GM23248 (cell line): ENCODE results near the gene KCNJ10. TPM values are rescaled to one million over a fixed set of nuclear protein-coding genes. Genes with fewer than 3 reads are reported as not detected.

Experiments used
- DNase-seq: peaks from one replicate; pipeline ENCODE4 v3.0.0-alpha.2; 2015
- H2AFZ ChIP-seq: fragments of 200-600 bp; sonication (generic); 2 replicates; pipeline ENCODE4 v1.6.1; 2016; ENCODE audit warnings: antibody characterized with exemption
- H3F3A ChIP-seq: fragments of 200-600 bp; sonication (generic); 2 replicates; pipeline ENCODE4 v1.6.1; 2016; ENCODE audit warnings: mild to moderate bottlenecking, antibody characterized with exemption, mixed run types; ENCODE audit not compliant: insufficient read depth
- H3K27ac ChIP-seq: fragments of 200-600 bp; sonication (generic); 2 replicates; pipeline ENCODE4 v1.5.1; 2016; ENCODE audit warnings: mild to moderate bottlenecking
- H3K27me3 ChIP-seq: fragments of 200-600 bp; sonication (generic); replicated peaks from 2 replicates; pipeline ENCODE4 v1.6.1; 2016; ENCODE audit warnings: mild to moderate bottlenecking; ENCODE audit not compliant: insufficient read depth
- H3K36me3 ChIP-seq: fragments of 200-600 bp; sonication (generic); 2 replicates; pipeline ENCODE4 v1.6.1; 2016; ENCODE audit warnings: low read depth, mild to moderate bottlenecking
- H3K4me1 ChIP-seq: fragments of 200-600 bp; sonication (generic); 2 replicates; pipeline ENCODE4 v1.6.1; 2016; ENCODE audit warnings: mild to moderate bottlenecking; ENCODE audit not compliant: insufficient read depth
- H3K4me2 ChIP-seq: fragments of 200-600 bp; sonication (generic); one replicate; pipeline ENCODE4 v1.6.1; 2016; ENCODE audit warnings: mild to moderate bottlenecking; ENCODE audit not compliant: unreplicated experiment
- H3K4me3 ChIP-seq: fragments of 200-600 bp; sonication (generic); 2 replicates; pipeline ENCODE4 v1.5.1; 2016; ENCODE audit warnings: mild to moderate bottlenecking
- H3K79me2 ChIP-seq: fragments of 200-600 bp; sonication (generic); 2 replicates; pipeline ENCODE4 v1.6.1; 2016; ENCODE audit warnings: mild to moderate bottlenecking; ENCODE audit not compliant: insufficient read depth
- H3K9ac ChIP-seq: fragments of 200-600 bp; sonication (generic); 2 replicates; pipeline ENCODE4 v1.6.1; 2016; ENCODE audit warnings: mild to moderate bottlenecking
- H3K9me2 ChIP-seq: fragments of 200-600 bp; sonication (generic); 2 replicates; pipeline ENCODE4 v1.6.1; 2016; ENCODE audit warnings: mixed run types, mild to moderate bottlenecking, moderate library complexity; ENCODE audit not compliant: insufficient read depth
- H3K9me3 ChIP-seq: fragments of 200-600 bp; sonication (generic); one replicate; pipeline ENCODE4 v1.6.1; 2017; ENCODE audit warnings: low read depth
- H4K20me1 ChIP-seq: fragments of 200-600 bp; sonication (generic); 2 replicates; pipeline ENCODE4 v1.6.0; 2016; ENCODE audit not compliant: insufficient read depth
- EZH2 ChIP-seq: fragments of 200-600 bp; sonication (generic); IDR thresholded peaks from 2 replicates; pipeline ENCODE4 v1.6.1; 2018; ENCODE audit warnings: antibody characterized with exemption, mild to moderate bottlenecking; ENCODE audit not compliant: insufficient read depth, poor library complexity, severe bottlenecking
- EZH2phosphoT487 ChIP-seq: fragments of 200-600 bp; sonication (generic); IDR thresholded peaks from 2 replicates; pipeline ENCODE4 v1.6.1; 2018; ENCODE audit warnings: antibody characterized with exemption, moderate library complexity, mild to moderate bottlenecking, low read depth; ENCODE audit not compliant: insufficient read depth
- WGBS, 2 experiments: methylation state at CpG; one replicate each; pipeline ENCODE4 v1.1.6; 2015 to 2017; ENCODE audit warnings: low lambda C conversion rate in 2 of 2, low coverage in 1 of 2; ENCODE audit errors: missing lambda C conversion rate in 2 of 2; 5-methylcytosine and 5-hydroxymethylcytosine counted together
- in situ Hi-C: fragments of 300-500 bp; cut with MboI; formaldehyde crosslinking; loops from 2 replicates; pipeline ENCODE4 v1.15.0; 2020
- polyA plus RNA-seq: library from polyadenylated mRNA; unstranded; fragments of >200 nt; fragmentation: Nextera tagmentation; extraction: Ambion mirVana; gene quantifications from 2 replicates; pipeline ENCODE4 v1.2.1, GENCODE V29; 2016
- total RNA-seq: library from RNA; depleted of rRNA; stranded (reverse); fragments of >200 nt; shearing (Covaris generic); gene quantifications from 2 replicates; pipeline ENCODE4 v1.2.3, GENCODE V29; 2014

The KCNJ10 gene
- total and polyA plus RNA-seq, 2 experiments from 2014 or later, result not detected

- peak; percentile 87 for DNase-seq
- Histone ChIP-seq H3K4me2 (peak overlapping the region; percentile 55), H3K9me2 (no peaks in the 10 kb centered on the region), H3K4me1 (peaks cover 28% of the 10 kb centered on the region; the same call in 1 of the 2 replicates), H3K9ac (peak overlapping the region; percentile 63), H3K79me2 (no peaks in the 10 kb centered on the region), H3K27me3 (no peaks in the 10 kb centered on the region), H3F3A (peaks cover 23% of the 10 kb centered on the region; the same call in 1 of the 2 replicates), H4K20me1 (no peaks in the 10 kb centered on the region), H3K9me3 (no peaks in the 10 kb centered on the region), H3K36me3 (no peaks in the 10 kb centered on the region), H3K4me3 (peak overlapping the region; percentile 41), H3K27ac (no peak overlapping the region), H2AFZ (peak overlapping the region; percentile 81)
- in situ Hi-C loops, result no loop called here
- 17 to 20% methylated on average over 12 to 13 of the region's 13 CpGs for WGBS, 2 experiments
- TF ChIP-seq EZH2 (no peak), EZH2phosphoT487 (no peak)
These were observed 31.2 kb upstream of the KCNJ10 start for GRCh38 chr1:160101037-160101716.

- H3F3A ChIP-seq, result peaks cover 23% of the 10 kb centered on the region; the same call in 1 of the 2 replicates
- TF ChIP-seq EZH2 (no peak), EZH2phosphoT487 (no peak)
- no peak for DNase-seq
- H3K9me2 ChIP-seq, result no peaks in the 10 kb centered on the region
- H4K20me1 ChIP-seq, result no peaks in the 10 kb centered on the region
- peak overlapping the region; percentile 81 for H3K9ac ChIP-seq
- H3K9me3 ChIP-seq, result no peaks in the 10 kb centered on the region
- H3K4me1 ChIP-seq, result peaks cover 28% of the 10 kb centered on the region; the same call in 1 of the 2 replicates
- in situ Hi-C loops, result no loop called here
- no peaks in the 10 kb centered on the region for H3K27me3 ChIP-seq
- H2AFZ ChIP-seq, result peak overlapping the region; percentile 98
- 91 to 96% methylated on average over 2 of the region's 2 CpGs for WGBS, 2 experiments
- H3K4me2 ChIP-seq, result no peak overlapping the region
- H3K27ac ChIP-seq, result no peak overlapping the region
- H3K79me2 ChIP-seq, result no peaks in the 10 kb centered on the region
- no peak overlapping the region for H3K4me3 ChIP-seq
- no peaks in the 10 kb centered on the region for H3K36me3 ChIP-seq
These were observed 29.9 kb upstream of the KCNJ10 start for GRCh38 chr1:160099716-160100375.

GRCh38 chr1:160098852-160099561 lies 29.0 kb upstream of the KCNJ10 start:
- H3K9me3 ChIP-seq, result no peaks in the 10 kb centered on the region
- H3K9me2 ChIP-seq, result no peaks in the 10 kb centered on the region
- peak overlapping the region; percentile 79 for H3K4me3 ChIP-seq
- H3K27me3 ChIP-seq, result no peaks in the 10 kb centered on the region
- peak overlapping the region; percentile 98 for H2AFZ ChIP-seq
- 4% methylated on average over 13 to 39 of the region's 40 CpGs for WGBS, 2 experiments
- H3F3A ChIP-seq, result peaks cover 23% of the 10 kb centered on the region; the same call in 1 of the 2 replicates
- DNase-seq, result peak; percentile 95
- no peaks in the 10 kb centered on the region for H3K79me2 ChIP-seq
- peak overlapping the region; percentile 81 for H3K9ac ChIP-seq
- in situ Hi-C loops, result no loop called here
- TF ChIP-seq EZH2 (no peak), EZH2phosphoT487 (no peak)
- peaks cover 28% of the 10 kb centered on the region; the same call in 1 of the 2 replicates for H3K4me1 ChIP-seq
- no peaks in the 10 kb centered on the region for H3K36me3 ChIP-seq
- H4K20me1 ChIP-seq, result no peaks in the 10 kb centered on the region
- peak overlapping the region; percentile 38 for H3K27ac ChIP-seq
- H3K4me2 ChIP-seq, result peak overlapping the region; percentile 97

- H3K9ac ChIP-seq, result peak within 1 kb of the TSS; percentile 81
- H4K20me1 ChIP-seq, result no peaks in the 10 kb centered on the region
- TF ChIP-seq EZH2phosphoT487, result no peak
- no peak for TF ChIP-seq EZH2
- WGBS, 2 experiments, result 3 to 5% methylated on average over 30 to 64 of the region's 64 CpGs
- peaks cover 28% of the 10 kb centered on the region; the same call in 1 of the 2 replicates for H3K4me1 ChIP-seq
- peak within 1 kb of the TSS; percentile 97 for H3K4me2 ChIP-seq
- peak; percentile 82 for DNase-seq
- H2AFZ ChIP-seq, result peak within 1 kb of the TSS; percentile 98
- no peaks in the 10 kb centered on the region for H3K27me3 ChIP-seq
- no peaks in the 10 kb centered on the region for H3K36me3 ChIP-seq
- no peaks in the 10 kb centered on the region for H3K9me3 ChIP-seq
- peak within 1 kb of the TSS; percentile 87 for H3K4me3 ChIP-seq
- peak within 1 kb of the TSS; percentile 38 for H3K27ac ChIP-seq
- no peaks in the 10 kb centered on the region for H3K9me2 ChIP-seq
- in situ Hi-C loops, result no loop called here
- no peaks in the 10 kb centered on the region for H3K79me2 ChIP-seq
- peaks cover 23% of the 10 kb centered on the region; the same call in 1 of the 2 replicates for H3F3A ChIP-seq
These were observed 28.2 kb upstream of the KCNJ10 start, which contains the start of gene IGSF8 for GRCh38 chr1:160097911-160098851. Gene IGSF8, minus strand, starts transcription at chr1:160098619. Its CDS starts 147 bp downstream, at chr1:160098472.
